Endothelial cell of umbilical vein (primary cell): Measurements from ENCODE around the gene SLC15A1. TPM values are rescaled to one million over a fixed set of nuclear protein-coding genes. Genes with fewer than 3 reads are reported as not detected.
A peak's percentile ranks its signal among the peaks of the same experiment; 100 is the strongest.

Experiments
- BruUV-seq: library from RNA; stranded (reverse); fragments of 400-500 nt; replicated peaks from 2 replicates; lab custom pipeline; 2021; lab: Mats Ljungman, UMichigan
- CTCF ChIA-PET: fragments of 300-600, 350-600 bp; sonication (Branson Sonifier 250); formaldehyde crosslinking; loops from one replicate; lab custom pipeline; 2021; ENCODE audit warnings: antibody characterized with exemption, inconsistent platforms; lab: Charles Lee
- POLR2A ChIA-PET: fragments of 300-600, 350-600 bp; sonication (Branson Sonifier 250); formaldehyde crosslinking; loops from one replicate; lab custom pipeline; 2021; ENCODE audit warnings: antibody characterized with exemption, inconsistent platforms; lab: Charles Lee
- DNase-seq: peaks from one replicate; pipeline ENCODE4 v3.0.0-alpha.2; 2011; ENCODE audit warnings: low read depth, low spot score
- FAIRE-seq: peaks from 2 replicates; lab custom pipeline; 2011; peaks lifted over from hg19 to GRCh38; lab: Jason Lieb, UNC
- H2AFZ ChIP-seq: 2 replicates; pipeline ENCODE4 v1.6.0; 2012; ENCODE audit warnings: low read depth, low read length, control low read depth, inconsistent platforms
- H3K27ac ChIP-seq: 2 replicates; pipeline ENCODE4 v1.5.1; 2011; ENCODE audit warnings: low read depth, mild to moderate bottlenecking, control low read depth, low read length, moderate library complexity; ENCODE audit not compliant: insufficient read depth
- H3K27me3 ChIP-seq, 2 experiments: 2 replicates each; pipeline versions ENCODE4 v1.6.0 to v1.6.1; 2011; ENCODE audit warnings: low read length in 2 of 2, mixed read lengths in 1 of 2; ENCODE audit not compliant: control insufficient read depth in 2 of 2, insufficient read depth in 2 of 2
- H3K36me3 ChIP-seq, 2 experiments: 2 replicates in 1 of 2; 3 replicates in 1 of 2; pipeline ENCODE4 v1.5.1; 2011; ENCODE audit warnings: low read length in 2 of 2, mild to moderate bottlenecking in 1 of 2, moderate library complexity in 1 of 2; ENCODE audit not compliant: control insufficient read depth in 2 of 2, insufficient read depth in 2 of 2; ENCODE audit errors: extremely low read depth in 1 of 2
- H3K4me1 ChIP-seq: 3 replicates; pipeline ENCODE4 v1.5.1; 2011; ENCODE audit warnings: mild to moderate bottlenecking, low read length; ENCODE audit not compliant: control insufficient read depth, insufficient read depth; ENCODE audit errors: extremely low read depth
- H3K4me2 ChIP-seq: 2 replicates; pipeline ENCODE4 v1.6.1; 2011; ENCODE audit warnings: low read length, control low read depth, mixed read lengths; ENCODE audit not compliant: insufficient read depth
- H3K4me3 ChIP-seq, 3 experiments: fragments of 200-600 bp in 1 of 3; sonication (generic), shearing (Covaris generic) in 1 of 3; replicated peaks in 1 of 3; 2 replicates each; pipeline ENCODE4 v1.5.1; 2011 to 2016; ENCODE audit warnings: control low read depth in 3 of 3, low read length in 3 of 3, mild to moderate bottlenecking in 2 of 3, inconsistent platforms in 1 of 3, low read depth in 1 of 3, moderate library complexity in 1 of 3; ENCODE audit not compliant: insufficient read depth in 1 of 3
- H3K79me2 ChIP-seq: 2 replicates; pipeline ENCODE4 v1.6.0; 2012; ENCODE audit warnings: low read length, inconsistent platforms; ENCODE audit not compliant: control insufficient read depth, insufficient read depth
- H3K9ac ChIP-seq: replicated peaks from 2 replicates; pipeline ENCODE3; 2011; ENCODE audit warnings: low read length, control low read depth; ENCODE audit not compliant: insufficient read depth; ENCODE audit errors: extremely low read depth
- H3K9me1 ChIP-seq: replicated peaks from 3 replicates; pipeline ENCODE4 v1.6.0; 2011; ENCODE audit warnings: mild to moderate bottlenecking, low read length; ENCODE audit not compliant: control insufficient read depth, insufficient read depth; ENCODE audit errors: extremely low read depth
- H3K9me3 ChIP-seq: replicated peaks from 2 replicates; pipeline ENCODE4 v1.5.1; 2012; ENCODE audit warnings: low read length, inconsistent platforms; ENCODE audit not compliant: control insufficient read depth, insufficient read depth
- H4K20me1 ChIP-seq: replicated peaks from 2 replicates; pipeline ENCODE3; 2011; ENCODE audit warnings: mild to moderate bottlenecking, low read length; ENCODE audit not compliant: control insufficient read depth, insufficient read depth; ENCODE audit errors: extremely low read depth
- EZH2 ChIP-seq: IDR thresholded peaks from 2 replicates; pipeline ENCODE4 v1.6.1; 2012; ENCODE audit warnings: borderline replicate concordance, low read depth, mild to moderate bottlenecking, moderate library complexity, low read length, inconsistent platforms; ENCODE audit not compliant: severe bottlenecking
- FOS ChIP-seq: IDR thresholded peaks from 2 replicates; pipeline ENCODE4 v1.6.1; 2011; ENCODE audit warnings: mild to moderate bottlenecking, low read length, moderate library complexity, borderline replicate concordance; ENCODE audit not compliant: insufficient read depth
- GATA2 ChIP-seq: IDR thresholded peaks from 2 replicates; pipeline ENCODE4 v1.7.0; 2011; ENCODE audit warnings: low read depth, mild to moderate bottlenecking, moderate library complexity, mixed read lengths, low read length; ENCODE audit not compliant: insufficient read length, insufficient read depth
- JUN ChIP-seq: IDR thresholded peaks from 2 replicates; pipeline ENCODE4 v1.6.1; 2011; ENCODE audit warnings: borderline replicate concordance, low read depth; ENCODE audit not compliant: insufficient read length, insufficient read depth
- MYC ChIP-seq: IDR thresholded peaks from one replicate; pipeline ENCODE4 v1.6.1; 2011; ENCODE audit warnings: mild to moderate bottlenecking, low read depth, low read length
- POLR2A ChIP-seq: IDR thresholded peaks from 2 replicates; pipeline ENCODE4 v1.6.1; 2012; ENCODE audit warnings: low read depth, mild to moderate bottlenecking, control low read depth, low read length
- POLR2AphosphoS5 ChIP-seq: IDR thresholded peaks from 2 replicates; pipeline ENCODE4 v1.6.1; 2012; ENCODE audit warnings: low read depth, mild to moderate bottlenecking, control low read depth, low read length, moderate library complexity; ENCODE audit not compliant: insufficient read depth
- dilution Hi-C: fragments of 300-500 bp; cut with MboI; formaldehyde crosslinking; loops from one replicate; pipeline ENCODE4 v1.15.0; 2019; ENCODE audit warnings: low sequenced_read_pairs; ENCODE audit not compliant: extremely low pct_ligation_motif_present
- intact Hi-C: fragments of 100-400 bp; cut with micrococcal nuclease; formaldehyde crosslinking; loops from one replicate; pipeline ENCODE4 v1.10.0; 2022
- polyA plus RNA-seq, 4 experiments: library from polyadenylated mRNA; depleted of rRNA in 3 of 4; stranded (reverse) in 3 of 4; unstranded in 1 of 4; fragments of >200 nt; gene quantifications; 2 replicates each; pipeline versions ENCODE4 v1.2.1 to v1.2.3, GENCODE V29; 2011 to 2012; ENCODE audit warnings: missing spikeins in 1 of 4
- total RNA-seq: library from RNA; stranded (reverse); gene quantifications from 2 replicates; pipeline ENCODE4 v1.2.3, GENCODE V29; 2021
- TF ChIP-seq, protein P1 (sequence below): IDR thresholded peaks from 2 replicates; pipeline ENCODE4 v1.6.1; 2011; ENCODE audit not compliant: insufficient read depth, insufficient read length
- TF ChIP-seq, protein P2 (sequence below), 2 donors: IDR thresholded peaks; 1 replicate in 1 of 2; 2 replicates in 1 of 2; pipeline ENCODE4 v1.5.1; 2011; ENCODE audit warnings: low read length in 2 of 2, mild to moderate bottlenecking in 2 of 2, moderate library complexity in 2 of 2, control low read depth in 1 of 2, inconsistent platforms in 1 of 2, low read depth in 1 of 2; ENCODE audit not compliant: insufficient read depth in 1 of 2; ENCODE audit errors: extremely low read depth in 1 of 2

Gene SLC15A1
- total and polyA plus RNA-seq, 2 donors (not counting 3 experiments of a cell fraction or from before 2014, with no cell fraction given) = not detected

DNA sequence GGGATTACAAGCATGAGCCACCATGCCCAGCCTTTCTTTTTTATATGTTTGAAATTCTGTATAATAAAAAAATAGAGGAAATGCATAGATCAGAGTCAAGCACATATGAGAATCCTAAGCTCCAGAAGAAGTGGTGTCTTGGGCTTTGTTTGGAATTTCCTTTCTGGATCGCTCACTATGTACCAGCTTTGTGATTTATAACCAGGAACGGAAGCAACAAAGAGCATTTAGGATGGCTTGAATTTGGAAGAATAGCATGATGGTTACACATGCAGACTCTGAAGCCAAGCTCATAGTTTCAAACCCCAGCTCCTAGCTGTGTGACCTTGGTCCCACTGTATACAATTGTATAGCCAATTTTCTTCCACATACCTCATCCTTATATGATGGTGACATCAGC is 28.0 kb upstream of the SLC15A1 start:
- FAIRE-seq (peak; percentile 55), DNase-seq (no peak)
- Histone ChIP-seq H3K27me3 (peaks cover 5 to 9% of the 10 kb centered on the region in 2 experiments), H2AFZ (no peak overlapping the region), H3K4me3 (no peak overlapping the region), H3K9me1 (no peaks in the 10 kb centered on the region), H3K27ac (no peak overlapping the region), H3K9me3 (no peaks in the 10 kb centered on the region), H4K20me1 (no peaks in the 10 kb centered on the region), H3K36me3 (no peaks in the 10 kb centered on the region), H3K4me2 (no peak overlapping the region), H3K79me2 (no peaks in the 10 kb centered on the region), H3K4me1 (peaks cover 3% of the 10 kb centered on the region), H3K9ac (no peak overlapping the region)
- POLR2A ChIA-PET = no interaction called here
- intact Hi-C loops (no loop called here), dilution Hi-C loops (no loop called here)
- BruUV-seq = no TSS peak
- CTCF ChIA-PET = interaction anchor here (1.2 kb wide), 1 partner anchor 107 kb away, joined by 5 read pairs; no protein-coding TSS in a partner anchor
- TF ChIP-seq POLR2AphosphoS5 = no peak
- TF ChIP-seq, protein P1, sequence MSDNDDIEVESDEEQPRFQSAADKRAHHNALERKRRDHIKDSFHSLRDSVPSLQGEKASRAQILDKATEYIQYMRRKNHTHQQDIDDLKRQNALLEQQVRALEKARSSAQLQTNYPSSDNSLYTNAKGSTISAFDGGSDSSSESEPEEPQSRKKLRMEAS = no peak
- TF ChIP-seq, protein P2, sequence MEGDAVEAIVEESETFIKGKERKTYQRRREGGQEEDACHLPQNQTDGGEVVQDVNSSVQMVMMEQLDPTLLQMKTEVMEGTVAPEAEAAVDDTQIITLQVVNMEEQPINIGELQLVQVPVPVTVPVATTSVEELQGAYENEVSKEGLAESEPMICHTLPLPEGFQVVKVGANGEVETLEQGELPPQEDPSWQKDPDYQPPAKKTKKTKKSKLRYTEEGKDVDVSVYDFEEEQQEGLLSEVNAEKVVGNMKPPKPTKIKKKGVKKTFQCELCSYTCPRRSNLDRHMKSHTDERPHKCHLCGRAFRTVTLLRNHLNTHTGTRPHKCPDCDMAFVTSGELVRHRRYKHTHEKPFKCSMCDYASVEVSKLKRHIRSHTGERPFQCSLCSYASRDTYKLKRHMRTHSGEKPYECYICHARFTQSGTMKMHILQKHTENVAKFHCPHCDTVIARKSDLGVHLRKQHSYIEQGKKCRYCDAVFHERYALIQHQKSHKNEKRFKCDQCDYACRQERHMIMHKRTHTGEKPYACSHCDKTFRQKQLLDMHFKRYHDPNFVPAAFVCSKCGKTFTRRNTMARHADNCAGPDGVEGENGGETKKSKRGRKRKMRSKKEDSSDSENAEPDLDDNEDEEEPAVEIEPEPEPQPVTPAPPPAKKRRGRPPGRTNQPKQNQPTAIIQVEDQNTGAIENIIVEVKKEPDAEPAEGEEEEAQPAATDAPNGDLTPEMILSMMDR (IDR thresholded peaks at IDR 0.05; ENCODE audit: extremely low read depth in 1 of 2, insufficient read depth in 1 of 2, low read depth in 1 of 2, low read length in 2 of 2) = no peak
- no peak for TF ChIP-seq JUN
- no peak for TF ChIP-seq GATA2
- TF ChIP-seq MYC = no peak
- no peak for TF ChIP-seq EZH2
- TF ChIP-seq FOS = no peak
- no peak for TF ChIP-seq POLR2A
